Liver (tissue), 9 donors: ENCODE results near the gene CHD5. TPM values are rescaled to one million over a fixed set of nuclear protein-coding genes. Genes with fewer than 3 reads are reported as not detected.

Experiments used
- DNase-seq: peaks from one replicate; pipeline ENCODE4 v3.0.0-alpha.2; 2017; ENCODE audit warnings: low spot score
- H3K27ac ChIP-seq, 2 donors: one replicate each; pipeline ENCODE4 v1.7.0; 2013; ENCODE audit warnings: inconsistent platforms in 2 of 2, low read length in 2 of 2, control low read depth in 1 of 2, low read depth in 1 of 2, mild to moderate bottlenecking in 1 of 2
- H3K27me3 ChIP-seq, 4 donors: one replicate each; pipeline versions ENCODE4 v1.6.1 to v1.7.0; 2013; ENCODE audit warnings: low read length in 3 of 4, inconsistent platforms in 1 of 4, mild to moderate bottlenecking in 1 of 4, moderate library complexity in 1 of 4; ENCODE audit not compliant: control insufficient read depth in 4 of 4, insufficient read depth in 4 of 4
- H3K36me3 ChIP-seq, 4 donors: one replicate each; pipeline versions ENCODE4 v1.6.1 to v1.7.0; 2013; ENCODE audit warnings: low read length in 3 of 4, mild to moderate bottlenecking in 3 of 4, low read depth in 1 of 4, moderate library complexity in 1 of 4; ENCODE audit not compliant: control insufficient read depth in 4 of 4, insufficient read depth in 3 of 4
- H3K4me1 ChIP-seq, 4 donors: one replicate each; pipeline versions ENCODE4 v1.6.1 to v1.7.0; 2013; ENCODE audit warnings: low read length in 3 of 4, mild to moderate bottlenecking in 3 of 4, moderate library complexity in 1 of 4; ENCODE audit not compliant: control insufficient read depth in 4 of 4, insufficient read depth in 4 of 4
- H3K4me3 ChIP-seq, 3 donors: one replicate each; pipeline versions ENCODE4 v1.6.1 to v1.7.0; 2013; ENCODE audit warnings: low read length in 3 of 3, control low read depth in 1 of 3, low read depth in 1 of 3, mild to moderate bottlenecking in 1 of 3
- H3K9ac ChIP-seq, 2 donors: one replicate each; pipeline ENCODE4 v1.7.0; 2013; ENCODE audit warnings: low read length in 2 of 2, mild to moderate bottlenecking in 2 of 2, moderate library complexity in 2 of 2, control low read depth in 1 of 2, low read depth in 1 of 2
- H3K9me3 ChIP-seq, 4 donors: one replicate each; pipeline versions ENCODE4 v1.6.1 to v1.7.0; 2013; ENCODE audit warnings: low read length in 3 of 4; ENCODE audit not compliant: control insufficient read depth in 4 of 4
- ATF3 ChIP-seq: IDR thresholded peaks from 2 replicates; pipeline ENCODE4 v1.6.1; 2016; ENCODE audit warnings: antibody characterized with exemption
- EGR1 ChIP-seq, 2 donors: IDR thresholded peaks; 2 replicates each; pipeline ENCODE4 v1.6.1; 2016 to 2018; ENCODE audit warnings: antibody characterized with exemption in 2 of 2, low read depth in 2 of 2
- FOXA1 ChIP-seq: IDR thresholded peaks from 2 replicates; pipeline ENCODE4 v1.6.1; 2016; ENCODE audit warnings: antibody characterized with exemption
- FOXA2 ChIP-seq: IDR thresholded peaks from 2 replicates; pipeline ENCODE4 v1.6.1; 2016; ENCODE audit warnings: antibody characterized with exemption
- GABPA ChIP-seq, 2 donors: IDR thresholded peaks in 1 of 2; conservative IDR thresholded peaks in 1 of 2; 2 replicates each; pipeline ENCODE4 v1.6.1; 2016; ENCODE audit warnings: antibody characterized with exemption in 2 of 2, mild to moderate bottlenecking in 1 of 2, moderate library complexity in 1 of 2
- HNF4A ChIP-seq, 2 donors: conservative IDR thresholded peaks; 2 replicates each; pipeline ENCODE4 v1.6.1; 2016; ENCODE audit warnings: antibody characterized with exemption in 2 of 2, mild to moderate bottlenecking in 2 of 2
- HNF4G ChIP-seq: IDR thresholded peaks from 2 replicates; pipeline ENCODE4 v1.6.1; 2016; ENCODE audit warnings: antibody characterized with exemption
- JUND ChIP-seq, 2 donors: IDR thresholded peaks; 2 replicates each; pipeline ENCODE4 v1.6.1; 2016; ENCODE audit warnings: antibody characterized with exemption in 2 of 2
- NR2F2 ChIP-seq: IDR thresholded peaks from 2 replicates; pipeline ENCODE4 v1.6.1; 2016; ENCODE audit warnings: antibody characterized with exemption
- RAD21 ChIP-seq, 2 donors: IDR thresholded peaks; 2 replicates each; pipeline ENCODE4 v1.6.1; 2016; ENCODE audit warnings: antibody characterized with exemption in 2 of 2, mild to moderate bottlenecking in 2 of 2
- RXRA ChIP-seq, 2 donors: IDR thresholded peaks; 2 replicates each; pipeline ENCODE4 v1.6.1; 2017 to 2018; ENCODE audit warnings: antibody characterized with exemption in 2 of 2, mild to moderate bottlenecking in 1 of 2
- SP1 ChIP-seq: IDR thresholded peaks from 2 replicates; pipeline ENCODE4 v1.6.1; 2018; ENCODE audit warnings: antibody characterized with exemption, mild to moderate bottlenecking
- TAF1 ChIP-seq: conservative IDR thresholded peaks from 2 replicates; pipeline ENCODE4 v1.6.1; 2016; ENCODE audit warnings: antibody characterized with exemption, mild to moderate bottlenecking
- YY1 ChIP-seq: IDR thresholded peaks from 2 replicates; pipeline ENCODE4 v1.6.1; 2016; ENCODE audit warnings: antibody characterized with exemption, mild to moderate bottlenecking
- WGBS: extraction: QIAGEN DNeasy Blood & Tissue Kit; methylation state at CpG from one replicate; pipeline ENCODE4 v1.1.7; 2013; 5-methylcytosine and 5-hydroxymethylcytosine counted together
- polyA plus RNA-seq, 2 donors: library from polyadenylated mRNA; stranded (reverse) in 1 of 2; unstranded in 1 of 2; fragments of 200-250 nt in 1 of 2; fragments of >200 nt in 1 of 2; fragmentation: Nextera tagmentation in 1 of 2; extraction: Ambion mirVana in 1 of 2; gene quantifications; one replicate each; pipeline versions ENCODE4 v1.2.1 to v1.2.3, GENCODE V29; 2013 to 2015
- total RNA-seq, 2 donors: library from RNA; depleted of rRNA; stranded (reverse); fragments of >200 nt; gene quantifications; one replicate each; pipeline ENCODE4 v1.2.3, GENCODE V29; 2014
- TF ChIP-seq, protein P1 (sequence below): IDR thresholded peaks from 2 replicates; pipeline ENCODE4 v1.6.1; 2016; ENCODE audit warnings: antibody characterized with exemption, mild to moderate bottlenecking
- TF ChIP-seq, protein P2 (sequence below): IDR thresholded peaks from 2 replicates; pipeline ENCODE4 v1.6.1; 2016; ENCODE audit warnings: antibody characterized with exemption
- donor health status: healthy.
- donor health status: healthy.
- donor health status: healthy.
- donor health status: healthy.
- donor health status: healthy.

Gene CHD5
- total and polyA plus RNA-seq, 4 donors, result under 0.01 to 0.08 TPM; not detected in 2

GRCh38 chr1:6091823-6092109 lies 88.4 kb downstream of the CHD5 start:
- DNase-seq, result no peak
- Histone ChIP-seq H3K4me3 (no peak overlapping the region), H3K27me3 (no peaks in the 10 kb centered on the region), H3K9ac (no peak overlapping the region), H3K27ac (no peak overlapping the region), H3K4me1 (no peaks in the 10 kb centered on the region), H3K9me3 (no peaks in the 10 kb centered on the region), H3K36me3 (no peaks in the 10 kb centered on the region)
- TF ChIP-seq EGR1 (IDR thresholded peaks at IDR 0.05; ENCODE audit: low read depth in 2 of 2) (no peak), FOXA2 (no peak), SP1 (no peak), TAF1 (no peak), ATF3 (no peak), RAD21 (IDR thresholded peaks at IDR 0.05) (no peak), YY1 (no peak), GABPA (IDR thresholded peaks at IDR 0.05 in 1 of 2, conservative IDR thresholded peaks at IDR 0.05 in 1 of 2) (no peak), HNF4A (conservative IDR thresholded peaks at IDR 0.05) (no peak), JUND (IDR thresholded peaks at IDR 0.05) (no peak), RXRA (IDR thresholded peaks at IDR 0.05) (no peak), NR2F2 (no peak)
- TF ChIP-seq, protein P1, sequence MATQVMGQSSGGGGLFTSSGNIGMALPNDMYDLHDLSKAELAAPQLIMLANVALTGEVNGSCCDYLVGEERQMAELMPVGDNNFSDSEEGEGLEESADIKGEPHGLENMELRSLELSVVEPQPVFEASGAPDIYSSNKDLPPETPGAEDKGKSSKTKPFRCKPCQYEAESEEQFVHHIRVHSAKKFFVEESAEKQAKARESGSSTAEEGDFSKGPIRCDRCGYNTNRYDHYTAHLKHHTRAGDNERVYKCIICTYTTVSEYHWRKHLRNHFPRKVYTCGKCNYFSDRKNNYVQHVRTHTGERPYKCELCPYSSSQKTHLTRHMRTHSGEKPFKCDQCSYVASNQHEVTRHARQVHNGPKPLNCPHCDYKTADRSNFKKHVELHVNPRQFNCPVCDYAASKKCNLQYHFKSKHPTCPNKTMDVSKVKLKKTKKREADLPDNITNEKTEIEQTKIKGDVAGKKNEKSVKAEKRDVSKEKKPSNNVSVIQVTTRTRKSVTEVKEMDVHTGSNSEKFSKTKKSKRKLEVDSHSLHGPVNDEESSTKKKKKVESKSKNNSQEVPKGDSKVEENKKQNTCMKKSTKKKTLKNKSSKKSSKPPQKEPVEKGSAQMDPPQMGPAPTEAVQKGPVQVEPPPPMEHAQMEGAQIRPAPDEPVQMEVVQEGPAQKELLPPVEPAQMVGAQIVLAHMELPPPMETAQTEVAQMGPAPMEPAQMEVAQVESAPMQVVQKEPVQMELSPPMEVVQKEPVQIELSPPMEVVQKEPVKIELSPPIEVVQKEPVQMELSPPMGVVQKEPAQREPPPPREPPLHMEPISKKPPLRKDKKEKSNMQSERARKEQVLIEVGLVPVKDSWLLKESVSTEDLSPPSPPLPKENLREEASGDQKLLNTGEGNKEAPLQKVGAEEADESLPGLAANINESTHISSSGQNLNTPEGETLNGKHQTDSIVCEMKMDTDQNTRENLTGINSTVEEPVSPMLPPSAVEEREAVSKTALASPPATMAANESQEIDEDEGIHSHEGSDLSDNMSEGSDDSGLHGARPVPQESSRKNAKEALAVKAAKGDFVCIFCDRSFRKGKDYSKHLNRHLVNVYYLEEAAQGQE, result no peak
- TF ChIP-seq, protein P2, sequence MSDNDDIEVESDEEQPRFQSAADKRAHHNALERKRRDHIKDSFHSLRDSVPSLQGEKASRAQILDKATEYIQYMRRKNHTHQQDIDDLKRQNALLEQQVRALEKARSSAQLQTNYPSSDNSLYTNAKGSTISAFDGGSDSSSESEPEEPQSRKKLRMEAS, result no peak
- 76% methylated on average over 10 of the region's 10 CpGs for WGBS

DNA sequence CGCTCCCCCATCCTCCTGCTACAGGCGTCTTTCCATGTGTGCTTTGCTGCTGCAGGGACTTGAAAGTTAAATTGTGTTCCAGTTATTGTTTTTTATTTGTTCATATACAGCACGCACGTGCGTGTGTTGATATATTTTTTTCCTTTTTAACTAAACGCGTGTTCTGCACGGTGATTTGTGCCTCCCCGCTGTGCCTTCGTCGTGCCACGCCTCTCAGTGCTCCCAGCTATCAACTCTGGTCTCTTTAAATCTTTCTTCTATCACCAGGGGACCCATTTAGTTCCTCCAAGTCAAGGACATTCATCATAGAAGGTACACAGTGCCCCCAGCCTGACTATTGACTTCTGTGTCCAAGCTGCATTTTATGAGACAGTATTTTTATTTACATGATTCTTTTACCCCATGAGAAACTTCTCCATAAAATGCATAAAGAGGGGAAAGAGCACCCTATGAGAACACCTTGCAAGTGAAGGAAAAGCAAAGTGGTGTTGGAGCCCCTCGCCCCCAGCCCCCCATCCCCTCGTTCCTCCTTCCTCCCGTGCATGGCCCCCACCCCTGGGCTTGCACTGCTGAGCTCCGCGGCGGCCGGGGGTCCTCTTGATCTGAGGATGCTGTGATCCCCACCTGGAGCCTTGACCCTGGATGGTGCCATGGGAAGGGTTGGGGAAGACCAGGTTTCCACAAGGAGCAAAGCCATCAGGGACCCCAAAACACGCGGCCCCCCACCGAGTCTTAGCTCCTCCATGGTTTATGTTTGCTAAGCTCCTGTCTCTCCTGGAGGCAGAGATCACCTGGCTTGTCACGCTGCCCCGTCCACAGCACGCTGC lies 88.9 kb downstream of the CHD5 start:
- no peak for DNase-seq
- WGBS, result 73% methylated on average over 25 of the region's 25 CpGs
- H3K4me3 ChIP-seq, result no peak overlapping the region
- no peaks in the 10 kb centered on the region for H3K9me3 ChIP-seq
- H3K36me3 ChIP-seq, result no peaks in the 10 kb centered on the region
- TF ChIP-seq YY1 (no peak), GABPA (IDR thresholded peaks at IDR 0.05 in 1 of 2, conservative IDR thresholded peaks at IDR 0.05 in 1 of 2) (no peak), RXRA (IDR thresholded peaks at IDR 0.05) (no peak), FOXA1 (no peak), EGR1 (IDR thresholded peaks at IDR 0.05; ENCODE audit: low read depth in 2 of 2) (no peak), FOXA2 (no peak), TAF1 (no peak), SP1 (no peak), HNF4A (conservative IDR thresholded peaks at IDR 0.05) (no peak), HNF4G (no peak), RAD21 (IDR thresholded peaks at IDR 0.05) (no peak), NR2F2 (no peak)
- TF ChIP-seq, protein P2, result no peak
- H3K27ac ChIP-seq, result no peak overlapping the region
- no peaks in the 10 kb centered on the region for H3K4me1 ChIP-seq
- H3K27me3 ChIP-seq, result no peaks in the 10 kb centered on the region
- H3K9ac ChIP-seq, result no peak overlapping the region
